A172 (cell line): ENCODE measurements around the gene HSPB9. TPM values are rescaled to one million over a fixed set of nuclear protein-coding genes. Genes with fewer than 3 reads are reported as not detected.
A peak's percentile ranks its signal among the peaks of the same experiment; 100 is the strongest.
"Not testable (repeated sequence)": the region's sequence is repeated elsewhere in the genome, so short reads cannot be mapped to it uniquely, and the experiment has no call there.

ENCODE experiments used
- DNase-seq: peaks from one replicate; pipeline ENCODE4 v3.0.0-alpha.2; 2015; ENCODE audit warnings: low spot score
- total RNA-seq: library from RNA; depleted of rRNA; stranded (reverse); fragments of >200 nt; shearing (Covaris generic); gene quantifications from 2 replicates; pipeline ENCODE4 v1.2.3, GENCODE V29; 2014

The HSPB9 gene
- total RNA-seq, 1 experiment from 2014 or later = not detected

DNA sequence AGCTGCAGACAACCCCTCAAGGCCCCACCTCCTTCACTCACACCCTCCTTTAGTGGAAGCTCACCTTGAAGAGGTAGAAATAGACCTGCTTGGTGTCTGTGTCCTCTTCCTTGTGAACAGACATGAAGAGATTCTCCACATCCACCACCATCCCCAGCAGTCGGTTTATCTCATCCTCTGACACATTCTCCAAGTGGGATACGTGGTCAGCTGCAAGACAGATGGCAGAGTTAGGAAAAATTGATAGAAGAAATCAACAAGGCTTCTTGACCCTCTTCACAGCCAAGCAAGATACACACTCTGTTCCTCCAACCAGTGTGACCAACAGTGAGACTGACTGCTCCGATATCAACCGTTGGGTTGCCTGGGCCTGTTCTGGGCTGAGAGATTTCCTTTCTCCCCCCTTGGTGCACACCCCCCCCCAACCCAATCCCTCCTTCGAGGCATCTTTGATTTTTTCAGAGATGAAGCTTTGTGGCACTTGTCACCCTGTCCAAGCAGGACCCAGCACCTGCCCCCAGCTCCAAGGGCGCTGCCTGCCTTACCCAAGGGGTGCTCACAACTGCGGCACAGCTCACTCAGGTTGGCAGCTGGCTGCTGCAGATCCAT lies 2.3 kb upstream of the HSPB9 start:
- no peak for DNase-seq

DNA sequence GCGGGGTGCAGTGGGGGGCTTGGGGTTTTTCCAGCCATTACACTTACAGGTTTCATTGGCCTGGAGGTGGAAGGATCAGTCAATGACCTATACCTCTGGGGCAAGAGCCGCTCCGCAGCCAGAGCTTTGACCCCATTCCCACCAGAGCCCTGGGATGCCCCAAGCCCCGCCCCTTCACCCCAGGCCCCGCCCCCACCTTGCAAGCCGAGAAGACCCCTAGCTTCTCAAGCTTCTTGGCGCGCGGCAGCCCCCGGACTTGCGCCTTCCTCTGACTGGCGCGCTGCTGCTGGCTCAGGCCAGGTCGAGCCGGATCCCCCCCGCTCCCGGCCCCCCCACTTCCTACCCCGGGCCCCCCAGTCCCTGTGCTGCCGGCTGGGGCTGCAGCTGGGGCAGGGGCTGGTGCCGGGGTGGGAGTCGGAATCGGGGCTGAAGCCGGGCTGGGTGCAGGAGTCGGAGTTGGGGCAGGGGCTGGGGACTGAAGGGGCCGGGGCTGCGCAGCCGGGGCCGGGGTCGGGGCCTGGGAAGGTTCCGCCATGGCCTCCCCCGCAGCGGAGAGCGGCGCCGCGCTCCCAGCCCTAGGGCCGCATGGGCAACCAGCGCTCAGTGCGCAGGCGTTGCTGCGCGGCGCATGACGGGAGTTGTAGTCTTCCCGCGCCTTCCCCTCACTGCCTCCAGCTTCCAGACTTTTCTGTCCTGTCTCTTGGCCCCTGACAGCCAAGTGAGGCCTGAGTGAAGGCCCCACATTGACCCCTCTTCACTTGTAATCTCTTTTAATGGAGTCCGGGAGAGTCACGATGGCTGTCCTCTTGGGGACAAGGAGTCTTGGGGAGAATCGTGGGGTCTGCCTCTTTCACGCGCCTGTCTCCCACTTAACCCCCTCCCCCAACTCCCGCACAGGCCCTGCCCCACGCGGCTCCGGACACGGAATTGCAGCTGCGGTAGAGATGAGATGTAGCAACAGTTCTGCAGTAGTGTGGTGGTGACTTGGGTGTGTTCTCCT lies 1.5 kb upstream of the HSPB9 start, which contains the start of gene KAT2A:
KAT2A (minus strand) TSS at position 598 of the 1,000 bp plus-strand sequence; CDS start at position 535, 63 bp downstream.
- peak; percentile 77 for DNase-seq

DNA sequence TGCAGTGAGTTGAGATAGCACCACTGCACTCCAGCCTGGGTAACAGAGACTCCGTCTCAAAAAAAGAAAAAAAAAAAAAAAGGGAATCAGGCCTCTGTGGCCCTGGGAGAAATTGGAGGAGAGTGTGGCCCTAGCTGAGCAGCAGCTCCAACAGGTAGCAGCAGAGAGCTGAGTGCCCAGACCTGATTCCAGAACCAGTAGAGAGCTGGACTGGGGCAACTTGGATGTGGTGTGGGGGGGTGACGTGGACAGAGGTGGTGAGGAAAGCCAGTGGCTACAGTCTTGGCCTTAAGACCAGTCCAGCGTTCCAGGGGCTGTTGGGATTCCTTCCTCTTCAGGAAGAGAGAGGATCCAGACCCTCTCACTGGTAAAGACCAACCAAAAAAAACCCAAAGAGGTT lies 1.7 kb downstream of the HSPB9 start:
- DNase-seq = no peak

DNA sequence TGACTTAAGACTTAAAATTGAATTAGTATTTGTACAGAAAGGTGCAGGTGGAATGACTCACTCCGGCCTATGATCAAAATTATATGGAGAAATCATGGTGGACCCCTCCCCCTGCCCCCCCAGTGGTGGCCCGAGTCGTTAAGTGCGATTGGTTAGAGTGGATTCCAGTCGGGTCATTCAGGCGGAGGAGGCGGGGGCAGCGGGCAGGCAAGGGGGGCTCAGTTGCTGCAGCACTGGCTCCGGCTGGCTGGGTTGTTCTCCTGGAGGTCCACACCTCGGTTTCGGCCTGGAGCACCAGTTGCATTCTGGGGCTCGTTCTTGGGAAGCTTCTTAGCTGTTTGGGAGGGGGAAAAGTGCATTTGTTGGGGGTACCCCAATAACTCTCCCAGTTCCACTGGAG lies 3.0 kb downstream of the HSPB9 start:
- no peak for DNase-seq

DNA sequence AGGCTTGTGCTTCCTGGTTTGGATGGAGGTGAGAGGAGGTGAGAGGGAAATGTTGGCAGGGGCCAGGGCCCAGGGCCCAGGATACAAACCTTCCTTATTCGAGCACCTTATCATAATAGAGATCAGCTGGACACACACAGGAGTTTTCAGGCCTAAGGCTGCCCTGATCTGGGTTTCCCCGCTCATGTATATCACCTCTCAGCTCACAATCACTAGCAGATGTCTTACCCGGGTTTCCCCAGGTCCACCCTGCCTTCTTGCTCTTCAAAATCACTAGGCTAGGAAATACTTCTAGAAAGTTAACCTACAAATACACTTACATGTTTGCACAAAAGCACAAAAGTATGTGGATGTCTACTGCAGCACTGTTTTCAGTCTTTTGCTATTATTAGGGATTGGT lies 4.2 kb downstream of the HSPB9 start:
- no peak for DNase-seq

DNA sequence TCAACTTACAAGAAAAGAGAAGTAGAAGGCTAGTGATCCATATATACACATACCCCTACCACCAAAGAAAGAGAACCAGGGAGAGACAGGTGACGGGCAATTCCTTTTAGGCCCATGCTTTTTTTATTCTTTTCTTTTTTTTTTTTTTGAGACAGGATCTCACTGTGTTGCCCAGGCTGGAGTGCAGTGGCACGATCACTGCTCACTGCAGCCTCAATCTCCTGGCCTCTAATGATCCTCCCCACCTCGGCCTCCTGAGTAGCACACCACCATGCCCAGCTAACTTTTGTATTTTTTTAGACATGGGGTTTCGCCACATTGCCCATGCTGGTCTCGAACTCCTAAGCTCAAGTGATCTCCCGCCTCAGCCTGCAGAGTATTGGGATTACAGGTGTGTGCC lies 4.8 kb downstream of the HSPB9 start:
- DNase-seq = no peak

DNA sequence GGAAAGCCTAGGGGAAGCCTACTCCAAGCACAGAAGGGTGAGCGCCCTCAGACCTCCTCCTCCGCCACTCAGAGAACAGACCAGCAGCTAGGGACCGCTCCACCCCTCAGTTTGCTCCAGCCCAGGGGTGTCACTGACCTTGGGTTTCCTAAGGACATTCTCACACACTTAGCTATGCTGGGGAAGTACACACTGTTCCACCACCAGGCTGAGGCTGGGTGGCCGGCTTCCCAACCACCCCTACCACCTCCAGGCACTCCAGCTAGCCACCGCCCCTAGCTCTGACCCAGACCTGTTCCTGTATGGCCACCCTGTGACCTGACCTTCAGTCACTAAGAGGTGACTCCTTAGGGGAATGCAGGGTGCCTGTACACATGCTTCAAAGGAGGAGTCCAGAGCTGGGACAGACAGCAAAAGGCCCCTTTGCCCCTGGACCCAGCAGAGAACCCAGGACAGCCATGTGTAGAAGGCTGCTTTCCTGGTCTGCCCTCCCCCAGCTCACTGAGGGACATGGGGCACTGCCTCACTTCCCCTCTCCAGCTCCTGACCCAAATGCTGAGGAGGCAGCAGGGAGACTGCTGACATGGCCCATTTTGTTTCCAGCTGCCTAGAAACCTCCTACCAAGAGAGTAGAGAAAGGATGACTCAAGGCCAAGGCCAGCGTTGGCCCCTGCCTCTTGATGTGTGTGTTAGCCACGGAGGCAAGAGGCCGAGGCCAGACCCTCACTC lies 6.7 kb downstream of the HSPB9 start:
- DNase-seq = no peak

DNA sequence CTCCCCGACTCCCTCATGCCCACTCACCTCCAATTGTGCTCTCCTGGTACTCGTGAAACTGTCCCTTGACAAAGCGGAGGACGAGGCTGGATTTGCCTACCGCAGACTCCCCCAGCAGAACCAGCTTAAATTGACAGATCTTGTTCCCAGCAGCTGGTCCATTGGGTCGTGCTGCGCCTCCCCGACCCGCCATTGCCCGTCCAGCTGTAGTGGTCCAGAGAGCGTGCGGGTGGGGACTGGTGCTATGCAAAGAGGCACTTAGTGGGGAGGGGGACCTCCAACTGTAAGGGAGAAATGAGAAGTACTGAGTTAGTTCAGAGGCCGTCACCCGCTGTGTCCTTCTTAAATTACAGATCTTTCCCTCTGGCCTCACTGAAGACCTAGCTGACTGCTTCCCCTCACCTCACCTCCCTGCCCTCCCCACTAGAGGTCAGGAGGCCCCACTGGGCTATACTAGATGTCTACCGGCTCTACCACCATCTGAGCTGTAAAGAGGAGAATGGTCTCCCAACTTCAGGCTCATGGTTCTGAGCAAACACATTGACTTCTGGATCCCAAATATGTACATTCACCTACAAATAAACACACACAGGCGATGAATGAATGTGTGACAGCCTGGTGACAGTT lies 7.8 kb downstream of the HSPB9 start:
- DNase-seq = no peak

DNA sequence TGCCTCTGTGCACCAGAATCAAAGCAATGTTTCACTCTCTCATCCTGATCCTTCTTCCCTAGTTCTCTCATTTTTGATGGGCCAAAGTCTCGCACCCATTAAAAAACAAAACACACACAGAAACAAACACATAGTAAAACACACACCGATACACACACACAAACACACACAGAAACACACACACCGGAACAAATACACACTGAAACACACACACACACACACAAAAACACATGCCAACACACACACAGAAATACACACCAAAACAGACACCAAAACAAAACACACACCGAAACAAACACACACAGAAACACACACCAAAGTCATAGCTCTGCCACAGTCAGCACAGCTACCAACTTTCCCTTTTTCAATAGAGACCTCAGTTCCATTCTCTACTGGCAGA lies 8.6 kb downstream of the HSPB9 start:
- no peak for DNase-seq

DNA sequence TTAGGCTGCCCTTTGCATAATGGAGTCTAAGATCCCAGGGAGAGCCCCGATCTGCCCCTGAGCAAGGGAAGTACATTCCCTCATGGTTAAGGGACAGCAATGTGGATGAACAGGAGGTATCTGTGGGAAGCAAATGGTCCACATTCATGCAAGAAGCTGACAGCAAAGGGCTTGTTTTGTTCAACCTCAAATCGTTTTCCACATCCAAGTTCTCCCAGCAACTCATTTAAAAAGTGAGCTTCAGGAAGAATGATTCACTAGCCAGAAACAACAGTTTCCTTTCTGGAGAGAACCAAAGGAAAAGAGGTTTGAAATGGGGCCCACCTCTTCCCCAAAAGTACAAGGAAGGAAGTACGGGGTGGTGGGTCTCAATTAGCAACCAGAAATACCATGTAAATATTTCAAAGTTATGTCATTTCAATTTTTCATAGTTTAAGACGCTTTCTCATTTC lies 9.4 kb downstream of the HSPB9 start:
- DNase-seq = no peak

DNA sequence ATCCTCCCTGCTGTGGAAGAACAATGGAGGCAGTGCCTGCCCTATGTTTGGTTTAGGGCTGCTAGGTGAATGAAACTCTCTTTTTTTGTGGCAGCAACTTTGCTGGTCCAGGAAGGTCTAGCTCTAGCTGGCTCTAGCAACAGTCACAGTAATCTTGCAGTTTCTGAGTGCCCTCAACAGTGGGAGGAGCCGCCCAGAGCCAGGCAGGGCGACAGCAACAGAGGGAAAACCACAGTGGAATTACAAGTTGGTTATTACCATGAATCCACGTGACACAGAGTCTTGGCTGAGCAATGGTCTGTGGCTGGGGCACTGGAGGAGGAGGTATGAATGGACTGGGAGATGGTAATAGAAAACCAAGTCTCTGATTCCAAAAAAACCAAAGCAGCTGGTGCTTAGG lies 10.3 kb downstream of the HSPB9 start:
- DNase-seq = peak; percentile 92

DNA sequence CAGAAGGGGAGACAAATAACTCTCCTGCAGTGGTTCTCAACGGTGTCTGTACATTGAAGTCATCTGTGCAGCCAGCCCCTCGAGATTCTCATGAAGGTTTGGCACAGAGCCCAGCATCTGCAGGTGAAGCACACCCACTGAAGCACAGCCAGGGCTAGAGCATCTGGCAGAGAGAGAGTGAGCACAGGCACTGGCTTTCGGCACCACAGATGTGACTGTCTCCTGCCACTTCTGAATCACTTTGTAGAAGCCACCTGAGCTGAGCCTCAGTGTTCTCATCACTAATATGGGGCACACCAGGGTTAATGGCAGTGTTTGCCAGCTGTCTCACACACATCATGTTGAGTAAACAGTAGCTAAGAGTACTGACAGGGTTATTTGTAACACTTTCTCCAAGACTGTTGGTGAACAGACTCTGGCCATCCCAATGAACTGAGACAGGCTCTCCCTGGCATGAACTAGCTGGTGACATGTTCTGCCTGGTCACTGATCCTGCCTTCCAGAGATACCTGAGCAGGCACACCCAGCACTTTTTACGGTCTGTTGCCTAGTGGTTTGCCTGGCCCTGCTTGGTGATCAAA lies 10.9 kb downstream of the HSPB9 start:
- no peak for DNase-seq

DNA sequence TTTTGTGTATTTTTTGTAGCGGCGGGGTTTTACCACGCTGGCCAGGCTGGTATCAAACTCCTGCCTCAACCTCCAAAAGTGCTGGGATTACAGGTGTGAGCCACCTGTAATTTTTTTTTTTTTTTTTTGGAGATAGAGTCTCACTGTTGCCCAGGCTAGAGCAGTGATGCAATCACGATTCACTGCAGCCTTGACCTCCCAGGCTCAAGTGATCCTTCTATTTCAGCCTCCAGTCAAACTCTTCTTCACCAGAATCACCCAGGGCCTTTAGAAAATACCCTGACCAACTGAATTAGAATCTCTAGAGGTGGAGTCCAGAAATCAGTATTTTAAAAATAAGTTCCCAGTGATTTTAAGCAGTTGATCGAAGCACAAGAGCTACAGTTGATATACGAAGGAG lies 12.5 kb downstream of the HSPB9 start:
- DNase-seq = no peak

DNA sequence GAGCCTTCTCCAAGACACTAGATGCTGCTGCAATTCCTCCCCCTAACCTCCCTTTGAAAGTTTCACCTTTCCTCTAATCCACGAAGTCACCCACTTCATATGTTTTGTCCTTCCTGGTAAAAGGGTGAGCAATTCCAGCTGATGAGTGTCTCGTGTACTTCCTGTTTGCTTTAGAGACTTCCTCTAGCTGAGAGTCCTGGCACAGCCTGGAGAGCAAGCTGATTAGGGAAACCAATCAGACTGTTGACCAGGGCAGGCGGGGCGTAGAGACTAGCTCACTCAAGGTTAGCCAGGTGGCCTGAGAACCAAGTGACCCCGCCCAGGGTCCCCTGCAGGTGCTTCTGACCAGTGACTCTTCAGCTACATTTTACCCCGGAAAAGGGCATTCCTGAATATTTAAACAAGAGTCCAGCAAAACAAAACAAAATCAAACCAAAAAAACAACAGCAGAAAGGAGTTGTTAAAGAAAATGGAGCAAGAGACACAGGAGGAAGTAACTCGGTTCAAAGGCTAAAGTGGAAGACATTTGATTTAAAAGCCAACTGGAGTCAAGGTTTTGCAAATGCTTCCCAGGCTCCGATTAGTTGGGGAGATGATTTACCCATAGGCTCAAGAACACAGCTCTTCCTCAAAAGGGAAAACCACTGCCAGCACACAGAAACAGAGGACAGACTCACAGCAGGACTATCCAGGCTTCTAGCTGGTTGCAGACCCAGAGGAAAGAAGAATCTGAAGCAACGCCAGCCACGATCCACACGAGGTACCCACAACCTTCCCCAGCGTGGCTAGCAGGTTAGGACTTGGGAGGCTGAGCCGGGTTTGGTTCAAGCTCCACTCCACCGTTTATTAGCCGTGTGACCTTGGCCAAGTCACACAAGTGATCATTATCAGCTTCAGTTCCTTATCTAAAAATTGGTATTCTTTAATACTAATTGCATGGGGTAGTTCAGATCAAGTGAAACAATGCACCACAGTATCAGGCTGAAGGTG lies 13.4 kb downstream of the HSPB9 start:
- DNase-seq = peak; percentile 90

DNA sequence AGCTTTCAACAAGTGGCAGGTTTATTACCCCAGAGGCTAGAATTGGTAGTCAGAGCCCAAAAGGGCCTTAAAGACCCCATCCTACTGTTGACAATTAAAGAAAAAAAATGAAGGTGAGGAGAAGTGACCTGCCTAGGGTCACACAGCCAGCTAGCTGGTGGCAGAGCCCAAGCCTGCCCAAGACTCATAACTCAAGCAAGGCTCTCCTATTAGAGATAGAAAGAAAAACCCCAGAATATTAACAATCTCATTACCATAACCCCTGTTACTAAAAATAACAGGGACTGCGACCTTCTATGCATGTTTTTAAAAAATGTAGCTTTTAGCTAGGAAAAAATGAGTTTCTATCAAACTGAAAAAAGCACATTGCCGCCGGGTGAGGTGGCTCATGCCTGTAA lies 14.0 kb downstream of the HSPB9 start:
- no peak for DNase-seq

DNA sequence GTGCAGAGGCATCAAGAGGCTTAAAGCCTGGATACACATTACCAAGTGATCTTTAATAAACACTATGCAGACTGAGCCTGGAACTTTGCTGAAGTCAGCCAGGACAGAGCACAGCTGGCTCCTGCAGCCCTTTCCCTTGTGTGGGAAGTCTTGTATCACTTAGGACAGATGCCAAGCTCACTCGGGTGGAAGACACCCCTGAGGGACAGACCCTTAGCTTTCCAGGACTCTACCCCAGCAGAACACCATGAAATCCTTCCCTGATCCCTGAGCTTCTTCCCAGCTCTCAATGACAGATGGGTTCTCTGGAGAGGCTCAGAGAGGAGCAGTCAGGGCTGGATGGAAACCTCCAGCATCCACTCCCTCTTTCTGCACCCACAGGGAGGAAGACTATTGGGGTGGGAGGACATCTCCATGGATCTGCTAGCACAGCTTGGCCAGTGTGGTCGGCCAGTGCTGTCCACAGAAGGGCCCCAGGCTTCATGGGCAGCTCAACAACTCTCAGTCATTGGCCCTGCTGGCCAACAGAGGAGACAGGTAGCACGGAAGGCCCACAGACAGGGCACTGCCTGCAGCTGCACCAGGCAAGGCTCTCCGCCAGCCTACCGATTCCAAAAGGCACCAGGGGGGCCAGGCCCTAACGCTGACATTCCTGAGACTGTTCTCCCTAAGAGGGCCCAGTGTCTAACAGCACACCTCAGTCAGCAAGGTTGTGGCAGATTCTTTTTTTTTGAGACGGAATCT lies 16.3 kb downstream of the HSPB9 start:
- no peak for DNase-seq

DNA sequence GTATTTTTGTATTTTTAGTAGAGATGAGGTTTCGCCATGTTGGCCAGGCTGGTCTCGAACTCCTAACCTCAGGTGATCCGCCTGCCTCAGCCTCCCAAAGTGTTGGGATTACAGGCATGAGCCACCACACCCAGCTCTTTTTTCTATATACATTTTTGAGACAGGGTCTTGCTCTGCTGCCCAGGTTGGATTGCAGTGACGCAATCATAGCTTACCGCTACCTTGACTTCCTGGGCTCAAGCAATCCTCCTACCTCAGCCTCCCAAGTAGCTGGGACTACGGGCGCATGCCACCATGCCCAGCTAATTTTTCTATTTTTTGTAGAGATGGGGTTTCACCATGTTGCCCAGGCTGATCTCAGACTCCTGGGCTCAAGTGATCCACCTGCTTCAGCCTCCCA lies 18.1 kb downstream of the HSPB9 start:
- not testable (repeated sequence) for DNase-seq

DNA sequence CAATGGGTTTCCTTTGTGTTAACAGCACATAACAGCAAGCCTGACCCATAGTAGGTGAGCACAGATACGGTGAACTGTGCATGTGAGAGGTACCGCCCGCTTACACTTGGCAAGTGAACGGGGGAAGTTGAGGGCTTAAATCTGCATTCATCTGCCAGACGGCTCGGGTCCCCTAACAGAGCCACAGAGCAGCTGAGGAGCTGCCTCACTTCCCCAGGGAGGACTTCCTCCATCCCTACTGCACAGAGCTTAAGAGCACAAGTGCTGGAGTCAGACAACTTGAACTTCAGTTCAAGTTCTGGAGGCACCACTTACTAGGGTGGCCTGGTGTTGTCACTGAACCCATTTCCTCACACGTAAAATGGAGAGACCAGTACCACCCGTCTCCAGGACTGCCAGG lies 18.8 kb downstream of the HSPB9 start:
- no peak for DNase-seq

DNA sequence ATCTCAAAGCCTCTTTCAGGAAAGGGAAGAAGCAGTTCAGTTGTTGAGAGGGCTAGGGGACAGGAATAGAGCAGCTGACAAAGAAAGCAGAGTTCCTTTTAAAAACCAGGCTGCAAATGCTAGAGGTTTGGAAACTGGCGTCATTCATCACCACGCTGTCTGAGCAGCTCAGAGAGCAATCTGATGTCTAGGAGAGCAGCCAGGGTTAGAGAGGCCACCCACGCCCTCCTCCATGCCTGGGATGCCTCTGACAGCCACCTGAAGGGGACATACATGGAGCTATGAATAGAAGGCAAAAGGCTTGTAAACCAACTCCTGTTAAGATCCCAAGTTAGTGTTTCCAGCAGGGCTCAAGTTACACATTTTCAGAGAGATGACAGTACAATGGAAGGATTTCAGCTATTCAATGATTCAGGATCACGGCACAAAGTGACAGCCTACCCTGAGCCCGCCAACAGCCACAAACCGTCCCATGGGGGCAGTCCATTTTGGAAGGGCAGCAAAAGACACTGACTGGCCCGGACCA lies 19.8 kb downstream of the HSPB9 start:
- DNase-seq = peak; percentile 26
